Type B pancreatic cell (in vitro differentiated cells): ENCODE measurements around the gene BTF3L4. TPM values are rescaled to one million over a fixed set of nuclear protein-coding genes. Genes with fewer than 3 reads are reported as not detected.

ENCODE experiments used
- DNase-seq: peaks from one replicate; pipeline ENCODE4 v3.0.0; 2021; ENCODE audit warnings: mixed read lengths; ENCODE audit not compliant: unreplicated experiment; ENCODE audit errors: extremely low spot score
- H3K27ac Mint-ChIP-seq: 2 replicates; pipeline ENCODE4 v1.8.0; 2021; ENCODE audit warnings: mild to moderate bottlenecking, mixed read lengths
- H3K27me3 Mint-ChIP-seq: 2 replicates; pipeline ENCODE4 v1.8.0; 2021; ENCODE audit warnings: mixed read lengths
- H3K36me3 Mint-ChIP-seq: 2 replicates; pipeline ENCODE4 v1.8.0; 2021; ENCODE audit warnings: mixed read lengths
- H3K4me1 Mint-ChIP-seq: one replicate; pipeline ENCODE4 v1.8.0; 2021; ENCODE audit warnings: mixed read lengths; ENCODE audit not compliant: unreplicated experiment
- H3K4me3 Mint-ChIP-seq: 2 replicates; pipeline ENCODE4 v1.8.0; 2021; ENCODE audit warnings: mild to moderate bottlenecking, mixed read lengths
- H3K9me3 Mint-ChIP-seq: 2 replicates; pipeline ENCODE4 v1.8.0; 2021; ENCODE audit warnings: mixed read lengths
- long read RNA-seq: library from polyadenylated mRNA; unstranded; transcript quantifications from one replicate; pipeline ENCODE4 v2.0.0, GENCODE V29; 2020
- total RNA-seq: library from RNA; stranded (reverse); gene quantifications from 2 replicates; pipeline ENCODE4 v1.2.1, GENCODE V29; 2021; ENCODE audit warnings: low replicate concordance
- TF ChIP-seq, protein P1 (sequence below): fragments of 200-600 bp; sonication (generic); conservative IDR thresholded peaks from 2 replicates; pipeline ENCODE4 v1.5.0; 2021; ENCODE audit warnings: antibody characterized with exemption, mild to moderate bottlenecking

Gene BTF3L4
- total RNA-seq: 73.4 and 75.4 TPM in 2 replicates
- long read RNA-seq, full-length matches to known transcripts: 278 of 291 reads
- long read RNA-seq, partial matches to known transcripts: 8 of 291 reads
- long read RNA-seq, other reads (novel, unspliced or antisense): 5 of 291 reads

DNA sequence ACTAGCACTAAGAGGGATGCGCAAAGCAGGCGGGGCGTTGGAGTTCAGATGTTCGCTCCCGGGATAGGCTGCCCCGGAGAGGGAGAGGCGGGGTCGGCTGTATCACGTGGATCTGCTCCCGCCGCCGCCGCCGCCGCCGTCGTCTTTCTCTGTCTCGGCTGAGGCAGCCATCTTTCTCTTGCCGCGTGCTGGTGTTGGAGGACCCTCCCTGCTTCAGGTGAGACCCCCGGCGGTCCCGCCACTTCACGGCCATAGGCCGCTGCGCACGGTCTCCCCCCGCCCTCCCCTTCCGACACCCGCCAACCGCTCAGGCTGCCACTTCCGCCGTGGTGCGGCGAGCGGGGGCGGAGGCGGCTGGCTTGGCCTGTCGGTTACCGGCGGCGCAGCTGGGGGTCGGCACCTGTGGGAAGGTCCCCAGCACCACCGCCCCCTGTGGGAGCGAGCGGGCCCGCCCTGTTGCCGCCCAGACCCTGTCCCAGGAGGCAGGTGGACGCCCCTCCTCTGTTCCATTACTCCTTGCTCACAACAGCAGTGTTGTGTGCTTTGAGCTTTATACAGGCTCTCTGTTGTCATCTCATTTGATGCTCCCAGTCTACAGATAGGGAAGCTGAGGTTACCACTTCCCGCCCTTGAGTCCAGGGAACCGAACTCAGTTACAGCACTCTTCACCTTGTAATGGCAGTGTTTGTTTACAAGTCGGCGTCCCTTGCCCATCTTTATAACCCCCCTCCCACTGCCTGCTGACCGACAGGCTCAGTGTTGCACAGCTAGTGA lies at the start of gene BTF3L4:
BTF3L4 (plus strand) TSS at position 133 of the 774 bp plus-strand sequence. CDS start 3,553 bp downstream, outside the sequence.
- Mint-ChIP-seq H3K4me3 (peak within 1 kb of the TSS; percentile 99), H3K27ac (peak within 1 kb of the TSS; percentile 96), H3K36me3 (peaks cover 20% of the 10 kb centered on the region), H3K27me3 (no peaks in the 10 kb centered on the region), H3K9me3 (no peaks in the 10 kb centered on the region), H3K4me1 (peaks cover 29% of the 10 kb centered on the region)
- peak; percentile 95 for DNase-seq
- TF ChIP-seq, protein P1, sequence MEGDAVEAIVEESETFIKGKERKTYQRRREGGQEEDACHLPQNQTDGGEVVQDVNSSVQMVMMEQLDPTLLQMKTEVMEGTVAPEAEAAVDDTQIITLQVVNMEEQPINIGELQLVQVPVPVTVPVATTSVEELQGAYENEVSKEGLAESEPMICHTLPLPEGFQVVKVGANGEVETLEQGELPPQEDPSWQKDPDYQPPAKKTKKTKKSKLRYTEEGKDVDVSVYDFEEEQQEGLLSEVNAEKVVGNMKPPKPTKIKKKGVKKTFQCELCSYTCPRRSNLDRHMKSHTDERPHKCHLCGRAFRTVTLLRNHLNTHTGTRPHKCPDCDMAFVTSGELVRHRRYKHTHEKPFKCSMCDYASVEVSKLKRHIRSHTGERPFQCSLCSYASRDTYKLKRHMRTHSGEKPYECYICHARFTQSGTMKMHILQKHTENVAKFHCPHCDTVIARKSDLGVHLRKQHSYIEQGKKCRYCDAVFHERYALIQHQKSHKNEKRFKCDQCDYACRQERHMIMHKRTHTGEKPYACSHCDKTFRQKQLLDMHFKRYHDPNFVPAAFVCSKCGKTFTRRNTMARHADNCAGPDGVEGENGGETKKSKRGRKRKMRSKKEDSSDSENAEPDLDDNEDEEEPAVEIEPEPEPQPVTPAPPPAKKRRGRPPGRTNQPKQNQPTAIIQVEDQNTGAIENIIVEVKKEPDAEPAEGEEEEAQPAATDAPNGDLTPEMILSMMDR: peak; percentile 14

DNA sequence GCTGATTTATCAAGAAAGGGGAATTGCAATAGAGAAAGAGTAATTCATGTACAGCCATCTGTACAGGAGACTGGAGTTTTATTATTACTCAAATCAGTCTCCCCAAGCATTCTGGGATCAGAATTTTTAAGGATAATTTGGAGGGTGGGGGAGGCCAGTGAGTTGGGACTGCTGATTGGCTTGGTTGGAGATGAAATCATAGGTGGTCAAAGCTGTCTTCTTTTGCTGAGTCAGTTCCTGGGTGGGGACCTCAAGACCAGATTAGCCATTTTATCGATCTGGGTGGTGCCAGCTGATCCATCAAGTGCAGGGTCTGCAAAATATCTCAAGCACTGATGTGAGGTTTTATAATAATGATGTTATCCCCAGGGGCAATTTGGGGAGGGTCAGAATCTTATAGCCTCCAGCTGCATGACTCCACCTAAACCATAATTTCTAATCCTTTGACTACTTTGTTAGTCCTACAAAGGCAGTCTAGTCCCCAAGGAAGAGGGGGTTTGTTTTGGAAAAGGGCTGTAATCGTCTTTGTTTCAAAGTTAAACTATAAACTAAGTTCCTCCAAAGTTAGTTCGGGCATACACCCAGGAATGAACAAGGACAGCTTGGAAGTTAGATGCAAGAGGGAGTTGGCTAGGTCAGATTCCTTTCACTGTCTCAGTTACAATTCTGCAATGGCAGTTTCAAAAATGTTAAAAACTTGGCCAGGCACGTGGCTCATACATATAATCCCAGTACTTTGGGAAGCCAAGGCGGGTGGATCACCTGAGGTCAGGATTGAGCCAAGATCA lies 48.7 kb upstream of the BTF3L4 start:
- TF ChIP-seq, protein P1: no peak
- Mint-ChIP-seq H3K27me3 (peaks cover 13% of the 10 kb centered on the region), H3K27ac (peak overlapping the region; percentile 80)

DNA sequence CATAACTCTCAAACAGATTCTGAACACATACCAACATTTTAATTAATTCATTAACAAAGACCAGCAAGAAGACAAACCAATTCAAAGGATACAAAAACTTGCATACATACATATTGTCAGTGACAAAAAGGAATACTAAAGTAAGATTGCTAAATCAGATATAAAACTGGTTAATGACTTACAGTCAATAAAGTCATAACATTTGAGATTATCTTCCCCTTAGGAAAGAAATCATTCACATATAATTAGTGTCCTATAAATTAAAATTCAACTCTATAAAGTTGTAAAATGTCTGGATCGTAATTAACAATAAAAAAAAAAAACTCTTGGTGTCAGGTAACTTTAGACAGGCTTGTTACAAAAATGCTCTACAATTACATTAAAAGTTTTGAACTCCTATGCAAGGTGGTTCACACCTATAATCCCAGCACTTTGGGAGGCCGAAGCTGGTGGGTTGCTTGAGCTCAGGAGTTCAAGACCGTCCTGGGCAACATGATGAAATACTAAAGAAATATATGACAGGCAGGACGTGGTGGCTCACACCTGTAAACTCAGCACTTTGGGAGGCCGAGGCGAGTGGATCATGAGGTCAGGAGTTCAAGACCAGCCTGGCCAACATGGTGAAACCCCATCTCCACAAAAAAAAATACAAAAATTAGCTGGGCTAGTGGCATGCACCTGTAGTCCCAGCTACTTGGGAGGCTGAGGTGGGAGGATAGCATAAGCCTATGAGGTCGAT lies 47.9 kb upstream of the BTF3L4 start:
- Mint-ChIP-seq H3K4me3 (no peak overlapping the region), H3K9me3 (no peaks in the 10 kb centered on the region), H3K4me1 (peaks cover 11% of the 10 kb centered on the region), H3K27me3 (peaks cover 13% of the 10 kb centered on the region), H3K27ac (peak overlapping the region; percentile 80), H3K36me3 (no peaks in the 10 kb centered on the region)
- TF ChIP-seq, protein P1: no peak
- no peak for DNase-seq

More for the DNA sequence above, 48.7 kb upstream of the BTF3L4 start:
- no peaks in the 10 kb centered on the region for H3K36me3 Mint-ChIP-seq
- peak overlapping the region; percentile 54 for H3K4me3 Mint-ChIP-seq
- no peaks in the 10 kb centered on the region for H3K9me3 Mint-ChIP-seq
- DNase-seq: no peak
- H3K4me1 Mint-ChIP-seq: peaks cover 11% of the 10 kb centered on the region

GRCh38 chr1:52022133-52022532 lies 34.0 kb upstream of the BTF3L4 start:
- H3K9me3 Mint-ChIP-seq: no peaks in the 10 kb centered on the region
- H3K27ac Mint-ChIP-seq: no peak overlapping the region
- H3K27me3 Mint-ChIP-seq: no peaks in the 10 kb centered on the region
- DNase-seq: no peak
- peaks cover 14% of the 10 kb centered on the region for H3K36me3 Mint-ChIP-seq
- no peak overlapping the region for H3K4me3 Mint-ChIP-seq
- TF ChIP-seq, protein P1: no peak
- no peaks in the 10 kb centered on the region for H3K4me1 Mint-ChIP-seq

DNA sequence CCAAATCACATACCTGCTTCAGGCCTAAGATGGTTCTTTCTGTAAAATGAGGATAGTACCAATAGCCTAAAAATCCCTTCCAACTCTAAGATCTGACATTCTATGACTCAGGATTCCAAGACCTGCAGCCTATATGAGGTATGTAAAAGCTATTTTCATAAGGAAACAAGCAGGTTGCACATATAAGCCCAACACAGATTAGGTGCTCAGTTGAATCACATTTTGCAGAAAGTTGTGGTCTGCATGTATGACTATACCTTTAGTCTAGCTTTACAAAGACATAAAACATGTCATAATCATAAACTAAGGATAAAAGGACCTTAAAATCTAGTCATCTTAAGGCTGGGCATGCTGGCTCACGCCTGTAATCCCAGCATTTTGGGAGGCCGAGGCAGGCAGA lies 29.8 kb upstream of the BTF3L4 start:
- H3K4me3 Mint-ChIP-seq: no peak overlapping the region
- TF ChIP-seq, protein P1: no peak
- peaks cover 21% of the 10 kb centered on the region for H3K36me3 Mint-ChIP-seq
- H3K27me3 Mint-ChIP-seq: no peaks in the 10 kb centered on the region
- H3K9me3 Mint-ChIP-seq: no peaks in the 10 kb centered on the region
- no peak overlapping the region for H3K27ac Mint-ChIP-seq
- H3K4me1 Mint-ChIP-seq: peaks cover 9% of the 10 kb centered on the region
- DNase-seq: no peak
